ENCODE data around the gene HOXC9.
A peak's percentile ranks its signal among the peaks of the same experiment; 100 is the strongest.

DNA sequence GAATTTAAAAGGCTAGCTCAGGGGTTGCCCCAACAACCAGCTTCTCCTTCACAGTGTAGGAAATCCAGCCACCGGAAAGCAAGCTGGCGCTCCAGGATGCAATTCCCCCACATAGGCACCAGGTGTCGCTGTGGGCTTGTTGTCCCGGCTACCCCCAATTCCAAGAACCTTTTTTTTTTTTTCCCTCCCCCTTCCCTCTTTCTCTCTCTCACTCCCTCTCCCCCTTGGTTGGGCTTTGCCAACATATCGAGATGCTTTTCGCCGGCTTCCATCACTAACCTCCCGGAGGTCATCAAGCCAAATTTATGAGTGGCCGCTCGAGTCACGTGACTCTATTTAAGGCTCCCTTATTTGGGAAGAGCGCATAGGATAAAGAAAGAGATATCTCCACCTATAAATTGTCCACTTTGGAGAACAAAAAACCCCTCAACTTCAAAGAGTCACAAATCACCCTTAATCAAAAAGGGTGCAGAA, 32.7 kb downstream of the HOXC9 start, which contains the start of gene HOXC5:
- TF ChIP-seq POLR2A (IDR thresholded peaks at IDR 0.05; ENCODE audit: borderline replicate concordance, extremely low read depth, insufficient read depth, insufficient read length) (no peak), EZH2 (IDR thresholded peaks at IDR 0.05) (no peak), CEBPB (IDR thresholded peaks at IDR 0.05; ENCODE audit: low read depth) (no peak)
- TF ChIP-seq, protein P1, sequence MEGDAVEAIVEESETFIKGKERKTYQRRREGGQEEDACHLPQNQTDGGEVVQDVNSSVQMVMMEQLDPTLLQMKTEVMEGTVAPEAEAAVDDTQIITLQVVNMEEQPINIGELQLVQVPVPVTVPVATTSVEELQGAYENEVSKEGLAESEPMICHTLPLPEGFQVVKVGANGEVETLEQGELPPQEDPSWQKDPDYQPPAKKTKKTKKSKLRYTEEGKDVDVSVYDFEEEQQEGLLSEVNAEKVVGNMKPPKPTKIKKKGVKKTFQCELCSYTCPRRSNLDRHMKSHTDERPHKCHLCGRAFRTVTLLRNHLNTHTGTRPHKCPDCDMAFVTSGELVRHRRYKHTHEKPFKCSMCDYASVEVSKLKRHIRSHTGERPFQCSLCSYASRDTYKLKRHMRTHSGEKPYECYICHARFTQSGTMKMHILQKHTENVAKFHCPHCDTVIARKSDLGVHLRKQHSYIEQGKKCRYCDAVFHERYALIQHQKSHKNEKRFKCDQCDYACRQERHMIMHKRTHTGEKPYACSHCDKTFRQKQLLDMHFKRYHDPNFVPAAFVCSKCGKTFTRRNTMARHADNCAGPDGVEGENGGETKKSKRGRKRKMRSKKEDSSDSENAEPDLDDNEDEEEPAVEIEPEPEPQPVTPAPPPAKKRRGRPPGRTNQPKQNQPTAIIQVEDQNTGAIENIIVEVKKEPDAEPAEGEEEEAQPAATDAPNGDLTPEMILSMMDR (IDR thresholded peaks at IDR 0.05 in 2 of 3, conservative IDR thresholded peaks at IDR 0.05 in 1 of 3; ENCODE audit: borderline replicate concordance in 1 of 3, insufficient read depth in 1 of 3, low read depth in 2 of 3, low read length in 2 of 3), result peak; percentile 88 to 98 (median 94)

Measured in HCT116 (cell line).